Measurements from ENCODE around the gene MOBP. TPM values are rescaled to one million over a fixed set of nuclear protein-coding genes. Genes with fewer than 3 reads are reported as not detected.

MOBP gene
- total and polyA plus RNA-seq, 2 experiments from 2014 or later = not detected

DNA sequence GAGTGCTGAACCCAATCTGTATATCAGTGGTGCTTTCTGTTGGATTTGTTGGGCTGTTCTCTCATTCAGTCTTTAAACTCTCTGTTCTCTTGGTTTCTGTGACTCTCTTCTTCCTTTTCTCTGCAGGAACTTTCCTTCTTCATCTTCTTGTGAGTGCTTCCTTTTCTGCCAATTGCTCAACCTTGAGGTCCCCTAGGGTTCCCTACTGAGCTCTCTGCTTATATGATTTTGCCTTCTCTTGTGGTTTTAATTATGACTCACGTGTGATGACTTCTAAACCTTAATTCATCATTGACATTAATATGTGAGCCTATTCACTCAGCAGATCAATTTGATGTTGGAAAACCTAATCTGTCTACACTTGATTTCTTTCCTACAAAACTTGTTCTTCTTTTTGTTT, 39.4 kb downstream of the MOBP start:
- Mint-ChIP-seq H3K9me3 (no peaks in the 10 kb centered on the region; the same call in 2 of the 3 replicates), H3K4me3 (no peak overlapping the region), H3K4me1 (no peaks in the 10 kb centered on the region; the same call in 2 of the 3 replicates), H3K27ac (no peak overlapping the region), H3K36me3 (ENCODE audit: low read depth) (no peaks in the 10 kb centered on the region), H3K27me3 (ENCODE audit: insufficient read depth, low read depth, poor library complexity) (no peaks in the 10 kb centered on the region)
- Histone ChIP-seq H3K27me3 (ENCODE audit: insufficient read depth) (peaks cover 36% of the 10 kb centered on the region), H3K4me3 (no peak overlapping the region), H3K9me2 (ENCODE audit: insufficient read depth) (no peaks in the 10 kb centered on the region), H3K27ac (ENCODE audit: low read depth) (no peak overlapping the region), H3K4me1 (ENCODE audit: insufficient read depth) (peaks cover 15% of the 10 kb centered on the region), H3F3A (replicated peaks; ENCODE audit: low read depth) (no peaks in the 10 kb centered on the region), H2AFZ (no peak overlapping the region), H3K36me3 (ENCODE audit: insufficient read depth) (no peaks in the 10 kb centered on the region), H4K20me1 (replicated peaks; ENCODE audit: insufficient read depth) (no peaks in the 10 kb centered on the region), H3K79me2 (replicated peaks; ENCODE audit: insufficient read depth) (no peaks in the 10 kb centered on the region), H3K4me2 (no peak overlapping the region)
- no peak for ATAC-seq
- no peak for DNase-seq (ENCODE audit: low spot score)
- TF ChIP-seq ZNF331 (CRISPR knock-in tag; IDR thresholded peaks at IDR 0.05; ENCODE audit: low read depth) (no peak), NANOG (IDR thresholded peaks at IDR 0.05; ENCODE audit: borderline replicate concordance) (no peak)

DNA sequence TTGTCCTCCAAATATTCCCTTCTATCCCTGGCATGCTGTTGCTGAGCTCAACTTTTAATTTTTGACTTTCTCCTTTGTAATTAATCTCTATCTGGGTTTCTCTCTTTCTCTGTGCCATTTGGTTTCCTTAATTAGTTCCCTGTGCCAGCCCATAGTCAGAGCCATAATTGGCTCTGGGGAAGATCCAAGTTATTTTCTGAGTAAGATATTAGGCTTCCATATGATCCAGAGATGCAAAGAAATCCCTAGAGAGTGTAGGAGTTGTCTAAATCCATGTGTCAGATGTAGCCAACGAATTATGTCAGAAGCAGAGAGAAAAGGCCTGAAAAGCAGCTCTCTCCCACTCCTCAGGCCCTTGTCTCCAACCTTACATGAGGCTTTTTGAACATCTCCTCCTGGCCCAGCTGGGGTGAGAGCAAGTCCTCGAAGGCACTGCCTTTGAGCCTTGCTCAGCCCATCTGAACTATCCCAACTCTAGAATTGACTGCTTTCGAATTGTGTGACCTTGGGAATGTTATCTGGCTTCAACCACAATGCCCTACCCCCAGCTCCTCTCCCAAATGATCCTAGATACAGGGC, 46.4 kb downstream of the MOBP start:
- Mint-ChIP-seq H3K9me3 (no peaks in the 10 kb centered on the region), H3K36me3 (ENCODE audit: low read depth) (no peaks in the 10 kb centered on the region), H3K4me1 (peaks cover 10% of the 10 kb centered on the region), H3K27me3 (ENCODE audit: insufficient read depth, low read depth, poor library complexity) (peaks cover 6% of the 10 kb centered on the region), H3K4me3 (no peak overlapping the region), H3K27ac (no peak overlapping the region)
- no peaks in the 10 kb centered on the region for H3K79me2 ChIP-seq (replicated peaks; ENCODE audit: insufficient read depth)
- H3K36me3 ChIP-seq (ENCODE audit: insufficient read depth) = no peaks in the 10 kb centered on the region
- no peak overlapping the region for H3K27ac ChIP-seq (ENCODE audit: low read depth)
- peaks cover 10% of the 10 kb centered on the region; the same call in 1 of the 2 replicates for H3K9me2 ChIP-seq (ENCODE audit: insufficient read depth)
- DNase-seq (ENCODE audit: low spot score) (no peak), ATAC-seq (no peak)
- H4K20me1 ChIP-seq (replicated peaks; ENCODE audit: insufficient read depth) = no peaks in the 10 kb centered on the region
- H3F3A ChIP-seq (replicated peaks; ENCODE audit: low read depth) = no peaks in the 10 kb centered on the region
- H3K4me3 ChIP-seq = no peak overlapping the region
- H3K4me2 ChIP-seq = no peak overlapping the region
- no peak overlapping the region for H2AFZ ChIP-seq
- no peaks in the 10 kb centered on the region for H3K27me3 ChIP-seq (ENCODE audit: insufficient read depth)
- H3K4me1 ChIP-seq (ENCODE audit: insufficient read depth) = no peaks in the 10 kb centered on the region
- no peak for TF ChIP-seq CREB1 (CRISPR knock-in tag; IDR thresholded peaks at IDR 0.05; ENCODE audit: low read depth)
- TF ChIP-seq EZH2phosphoT487 (IDR thresholded peaks at IDR 0.05; ENCODE audit: unreplicated experiment) = no peak
- TF ChIP-seq, protein P1, sequence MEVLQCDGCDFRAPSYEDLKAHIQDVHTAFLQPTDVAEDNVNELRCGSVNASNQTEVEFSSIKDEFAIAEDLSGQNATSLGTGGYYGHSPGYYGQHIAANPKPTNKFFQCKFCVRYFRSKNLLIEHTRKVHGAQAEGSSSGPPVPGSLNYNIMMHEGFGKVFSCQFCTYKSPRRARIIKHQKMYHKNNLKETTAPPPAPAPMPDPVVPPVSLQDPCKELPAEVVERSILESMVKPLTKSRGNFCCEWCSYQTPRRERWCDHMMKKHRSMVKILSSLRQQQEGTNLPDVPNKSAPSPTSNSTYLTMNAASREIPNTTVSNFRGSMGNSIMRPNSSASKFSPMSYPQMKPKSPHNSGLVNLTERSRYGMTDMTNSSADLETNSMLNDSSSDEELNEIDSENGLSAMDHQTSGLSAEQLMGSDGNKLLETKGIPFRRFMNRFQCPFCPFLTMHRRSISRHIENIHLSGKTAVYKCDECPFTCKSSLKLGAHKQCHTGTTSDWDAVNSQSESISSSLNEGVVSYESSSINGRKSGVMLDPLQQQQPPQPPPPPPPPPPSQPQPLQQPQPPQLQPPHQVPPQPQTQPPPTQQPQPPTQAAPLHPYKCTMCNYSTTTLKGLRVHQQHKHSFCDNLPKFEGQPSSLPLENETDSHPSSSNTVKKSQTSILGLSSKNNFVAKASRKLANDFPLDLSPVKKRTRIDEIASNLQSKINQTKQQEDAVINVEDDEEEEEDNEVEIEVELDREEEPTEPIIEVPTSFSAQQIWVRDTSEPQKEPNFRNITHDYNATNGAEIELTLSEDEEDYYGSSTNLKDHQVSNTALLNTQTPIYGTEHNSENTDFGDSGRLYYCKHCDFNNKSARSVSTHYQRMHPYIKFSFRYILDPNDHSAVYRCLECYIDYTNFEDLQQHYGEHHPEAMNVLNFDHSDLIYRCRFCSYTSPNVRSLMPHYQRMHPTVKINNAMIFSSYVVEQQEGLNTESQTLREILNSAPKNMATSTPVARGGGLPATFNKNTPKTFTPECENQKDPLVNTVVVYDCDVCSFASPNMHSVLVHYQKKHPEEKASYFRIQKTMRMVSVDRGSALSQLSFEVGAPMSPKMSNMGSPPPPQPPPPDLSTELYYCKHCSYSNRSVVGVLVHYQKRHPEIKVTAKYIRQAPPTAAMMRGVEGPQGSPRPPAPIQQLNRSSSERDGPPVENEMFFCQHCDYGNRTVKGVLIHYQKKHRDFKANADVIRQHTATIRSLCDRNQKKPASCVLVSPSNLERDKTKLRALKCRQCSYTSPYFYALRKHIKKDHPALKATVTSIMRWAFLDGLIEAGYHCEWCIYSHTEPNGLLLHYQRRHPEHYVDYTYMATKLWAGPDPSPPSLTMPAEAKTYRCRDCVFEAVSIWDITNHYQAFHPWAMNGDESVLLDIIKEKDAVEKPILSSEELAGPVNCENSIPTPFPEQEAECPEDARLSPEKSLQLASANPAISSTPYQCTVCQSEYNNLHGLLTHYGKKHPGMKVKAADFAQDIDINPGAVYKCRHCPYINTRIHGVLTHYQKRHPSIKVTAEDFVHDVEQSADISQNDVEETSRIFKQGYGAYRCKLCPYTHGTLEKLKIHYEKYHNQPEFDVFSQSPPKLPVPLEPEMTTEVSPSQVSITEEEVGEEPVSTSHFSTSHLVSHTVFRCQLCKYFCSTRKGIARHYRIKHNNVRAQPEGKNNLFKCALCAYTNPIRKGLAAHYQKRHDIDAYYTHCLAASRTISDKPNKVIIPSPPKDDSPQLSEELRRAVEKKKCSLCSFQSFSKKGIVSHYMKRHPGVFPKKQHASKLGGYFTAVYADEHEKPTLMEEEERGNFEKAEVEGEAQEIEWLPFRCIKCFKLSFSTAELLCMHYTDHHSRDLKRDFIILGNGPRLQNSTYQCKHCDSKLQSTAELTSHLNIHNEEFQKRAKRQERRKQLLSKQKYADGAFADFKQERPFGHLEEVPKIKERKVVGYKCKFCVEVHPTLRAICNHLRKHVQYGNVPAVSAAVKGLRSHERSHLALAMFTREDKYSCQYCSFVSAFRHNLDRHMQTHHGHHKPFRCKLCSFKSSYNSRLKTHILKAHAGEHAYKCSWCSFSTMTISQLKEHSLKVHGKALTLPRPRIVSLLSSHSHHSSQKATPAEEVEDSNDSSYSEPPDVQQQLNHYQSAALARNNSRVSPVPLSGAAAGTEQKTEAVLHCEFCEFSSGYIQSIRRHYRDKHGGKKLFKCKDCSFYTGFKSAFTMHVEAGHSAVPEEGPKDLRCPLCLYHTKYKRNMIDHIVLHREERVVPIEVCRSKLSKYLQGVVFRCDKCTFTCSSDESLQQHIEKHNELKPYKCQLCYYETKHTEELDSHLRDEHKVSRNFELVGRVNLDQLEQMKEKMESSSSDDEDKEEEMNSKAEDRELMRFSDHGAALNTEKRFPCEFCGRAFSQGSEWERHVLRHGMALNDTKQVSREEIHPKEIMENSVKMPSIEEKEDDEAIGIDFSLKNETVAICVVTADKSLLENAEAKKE (CRISPR knock-in tag; IDR thresholded peaks at IDR 0.05) = no peak
- TF ChIP-seq ZNF114 (CRISPR knock-in tag; IDR thresholded peaks at IDR 0.05) = no peak
- no peak for TF ChIP-seq POLR2AphosphoS5 (IDR thresholded peaks at IDR 0.05; ENCODE audit: low read depth)
- TF ChIP-seq, protein P2, sequence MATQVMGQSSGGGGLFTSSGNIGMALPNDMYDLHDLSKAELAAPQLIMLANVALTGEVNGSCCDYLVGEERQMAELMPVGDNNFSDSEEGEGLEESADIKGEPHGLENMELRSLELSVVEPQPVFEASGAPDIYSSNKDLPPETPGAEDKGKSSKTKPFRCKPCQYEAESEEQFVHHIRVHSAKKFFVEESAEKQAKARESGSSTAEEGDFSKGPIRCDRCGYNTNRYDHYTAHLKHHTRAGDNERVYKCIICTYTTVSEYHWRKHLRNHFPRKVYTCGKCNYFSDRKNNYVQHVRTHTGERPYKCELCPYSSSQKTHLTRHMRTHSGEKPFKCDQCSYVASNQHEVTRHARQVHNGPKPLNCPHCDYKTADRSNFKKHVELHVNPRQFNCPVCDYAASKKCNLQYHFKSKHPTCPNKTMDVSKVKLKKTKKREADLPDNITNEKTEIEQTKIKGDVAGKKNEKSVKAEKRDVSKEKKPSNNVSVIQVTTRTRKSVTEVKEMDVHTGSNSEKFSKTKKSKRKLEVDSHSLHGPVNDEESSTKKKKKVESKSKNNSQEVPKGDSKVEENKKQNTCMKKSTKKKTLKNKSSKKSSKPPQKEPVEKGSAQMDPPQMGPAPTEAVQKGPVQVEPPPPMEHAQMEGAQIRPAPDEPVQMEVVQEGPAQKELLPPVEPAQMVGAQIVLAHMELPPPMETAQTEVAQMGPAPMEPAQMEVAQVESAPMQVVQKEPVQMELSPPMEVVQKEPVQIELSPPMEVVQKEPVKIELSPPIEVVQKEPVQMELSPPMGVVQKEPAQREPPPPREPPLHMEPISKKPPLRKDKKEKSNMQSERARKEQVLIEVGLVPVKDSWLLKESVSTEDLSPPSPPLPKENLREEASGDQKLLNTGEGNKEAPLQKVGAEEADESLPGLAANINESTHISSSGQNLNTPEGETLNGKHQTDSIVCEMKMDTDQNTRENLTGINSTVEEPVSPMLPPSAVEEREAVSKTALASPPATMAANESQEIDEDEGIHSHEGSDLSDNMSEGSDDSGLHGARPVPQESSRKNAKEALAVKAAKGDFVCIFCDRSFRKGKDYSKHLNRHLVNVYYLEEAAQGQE (IDR thresholded peaks at IDR 0.05; ENCODE audit: unreplicated experiment) = no peak
- TF ChIP-seq EZH2 (IDR thresholded peaks at IDR 0.05; ENCODE audit: low read depth, unreplicated experiment) = no peak
- TF ChIP-seq STAT1 (IDR thresholded peaks at IDR 0.05; ENCODE audit: unreplicated experiment) = no peak
- TF ChIP-seq, protein P3, sequence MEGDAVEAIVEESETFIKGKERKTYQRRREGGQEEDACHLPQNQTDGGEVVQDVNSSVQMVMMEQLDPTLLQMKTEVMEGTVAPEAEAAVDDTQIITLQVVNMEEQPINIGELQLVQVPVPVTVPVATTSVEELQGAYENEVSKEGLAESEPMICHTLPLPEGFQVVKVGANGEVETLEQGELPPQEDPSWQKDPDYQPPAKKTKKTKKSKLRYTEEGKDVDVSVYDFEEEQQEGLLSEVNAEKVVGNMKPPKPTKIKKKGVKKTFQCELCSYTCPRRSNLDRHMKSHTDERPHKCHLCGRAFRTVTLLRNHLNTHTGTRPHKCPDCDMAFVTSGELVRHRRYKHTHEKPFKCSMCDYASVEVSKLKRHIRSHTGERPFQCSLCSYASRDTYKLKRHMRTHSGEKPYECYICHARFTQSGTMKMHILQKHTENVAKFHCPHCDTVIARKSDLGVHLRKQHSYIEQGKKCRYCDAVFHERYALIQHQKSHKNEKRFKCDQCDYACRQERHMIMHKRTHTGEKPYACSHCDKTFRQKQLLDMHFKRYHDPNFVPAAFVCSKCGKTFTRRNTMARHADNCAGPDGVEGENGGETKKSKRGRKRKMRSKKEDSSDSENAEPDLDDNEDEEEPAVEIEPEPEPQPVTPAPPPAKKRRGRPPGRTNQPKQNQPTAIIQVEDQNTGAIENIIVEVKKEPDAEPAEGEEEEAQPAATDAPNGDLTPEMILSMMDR (conservative IDR thresholded peaks at IDR 0.05; ENCODE audit: low read depth in 2 of 2) = no peak
- no peak for TF ChIP-seq ZNF331 (CRISPR knock-in tag; IDR thresholded peaks at IDR 0.05; ENCODE audit: low read depth)
